Measurements from ENCODE around the gene HDAC4.

- no peak for TF ChIP-seq EZH2 (optimal IDR thresholded peaks at IDR 0.05; ENCODE audit: low read depth, low read length)
- TF ChIP-seq CTCF (IDR thresholded peaks at IDR 0.05; ENCODE audit: low read length), result no peak
- no peak for TF ChIP-seq EZH2phosphoT487 (IDR thresholded peaks at IDR 0.05; ENCODE audit: low read length)
These were observed 161.8 kb downstream of the HDAC4 start for GRCh38 chr2:239238839-239239606.
